ENCODE results near the gene YY1AP1. TPM values are rescaled to one million over a fixed set of nuclear protein-coding genes. Genes with fewer than 3 reads are reported as not detected.
"Not testable (repeated sequence)": the region's sequence is repeated elsewhere in the genome, so short reads cannot be mapped to it uniquely, and the experiment has no call there.

YY1AP1 gene
- total RNA-seq, 1 experiment from 2014 or later = 40.3 TPM

DNA sequence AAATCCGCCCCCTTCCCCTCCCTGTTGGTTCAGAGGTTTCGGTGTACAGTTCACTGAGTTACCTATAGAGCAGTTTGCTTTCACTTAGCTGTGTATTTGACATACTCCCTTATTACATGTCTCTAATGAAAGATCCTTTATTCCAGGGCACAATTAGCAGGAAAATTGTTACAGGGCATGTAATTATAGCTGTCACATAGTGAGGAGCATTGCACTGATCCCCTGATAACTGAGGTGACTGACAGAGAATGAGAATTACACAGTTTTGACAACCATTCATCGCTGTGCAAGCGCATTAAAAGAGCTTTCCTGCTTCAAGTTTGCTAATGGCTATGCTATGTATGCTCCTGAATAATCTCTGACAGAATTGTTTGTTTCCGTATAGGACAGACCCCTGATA, 27.2 kb upstream of the YY1AP1 start (continued):
- TF ChIP-seq, protein P1, sequence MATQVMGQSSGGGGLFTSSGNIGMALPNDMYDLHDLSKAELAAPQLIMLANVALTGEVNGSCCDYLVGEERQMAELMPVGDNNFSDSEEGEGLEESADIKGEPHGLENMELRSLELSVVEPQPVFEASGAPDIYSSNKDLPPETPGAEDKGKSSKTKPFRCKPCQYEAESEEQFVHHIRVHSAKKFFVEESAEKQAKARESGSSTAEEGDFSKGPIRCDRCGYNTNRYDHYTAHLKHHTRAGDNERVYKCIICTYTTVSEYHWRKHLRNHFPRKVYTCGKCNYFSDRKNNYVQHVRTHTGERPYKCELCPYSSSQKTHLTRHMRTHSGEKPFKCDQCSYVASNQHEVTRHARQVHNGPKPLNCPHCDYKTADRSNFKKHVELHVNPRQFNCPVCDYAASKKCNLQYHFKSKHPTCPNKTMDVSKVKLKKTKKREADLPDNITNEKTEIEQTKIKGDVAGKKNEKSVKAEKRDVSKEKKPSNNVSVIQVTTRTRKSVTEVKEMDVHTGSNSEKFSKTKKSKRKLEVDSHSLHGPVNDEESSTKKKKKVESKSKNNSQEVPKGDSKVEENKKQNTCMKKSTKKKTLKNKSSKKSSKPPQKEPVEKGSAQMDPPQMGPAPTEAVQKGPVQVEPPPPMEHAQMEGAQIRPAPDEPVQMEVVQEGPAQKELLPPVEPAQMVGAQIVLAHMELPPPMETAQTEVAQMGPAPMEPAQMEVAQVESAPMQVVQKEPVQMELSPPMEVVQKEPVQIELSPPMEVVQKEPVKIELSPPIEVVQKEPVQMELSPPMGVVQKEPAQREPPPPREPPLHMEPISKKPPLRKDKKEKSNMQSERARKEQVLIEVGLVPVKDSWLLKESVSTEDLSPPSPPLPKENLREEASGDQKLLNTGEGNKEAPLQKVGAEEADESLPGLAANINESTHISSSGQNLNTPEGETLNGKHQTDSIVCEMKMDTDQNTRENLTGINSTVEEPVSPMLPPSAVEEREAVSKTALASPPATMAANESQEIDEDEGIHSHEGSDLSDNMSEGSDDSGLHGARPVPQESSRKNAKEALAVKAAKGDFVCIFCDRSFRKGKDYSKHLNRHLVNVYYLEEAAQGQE (IDR thresholded peaks at IDR 0.05; ENCODE audit: low read depth) = no peak
- no peak for TF ChIP-seq ATF3 (IDR thresholded peaks at IDR 0.05)
- TF ChIP-seq EGR1 (IDR thresholded peaks at IDR 0.05; ENCODE audit: low read depth) = no peak
- no peak for TF ChIP-seq CBX3 (IDR thresholded peaks at IDR 0.05; ENCODE audit: low read depth)
- no peak for TF ChIP-seq YY1 (IDR thresholded peaks at IDR 0.05; ENCODE audit: extremely low read depth, insufficient replicate concordance, low read depth, low read length)
- no peak for TF ChIP-seq SP1 (IDR thresholded peaks at IDR 0.05; ENCODE audit: low read depth)
- TF ChIP-seq FOSL1 (IDR thresholded peaks at IDR 0.05; ENCODE audit: low read depth) = no peak
- no peak for TF ChIP-seq TCF7L2 (IDR thresholded peaks at IDR 0.05; ENCODE audit: borderline replicate concordance, extremely low read depth, insufficient read depth, insufficient read length)
- TF ChIP-seq POLR2AphosphoS5 (IDR thresholded peaks at IDR 0.05; ENCODE audit: low read depth, low read length) = no peak

DNA sequence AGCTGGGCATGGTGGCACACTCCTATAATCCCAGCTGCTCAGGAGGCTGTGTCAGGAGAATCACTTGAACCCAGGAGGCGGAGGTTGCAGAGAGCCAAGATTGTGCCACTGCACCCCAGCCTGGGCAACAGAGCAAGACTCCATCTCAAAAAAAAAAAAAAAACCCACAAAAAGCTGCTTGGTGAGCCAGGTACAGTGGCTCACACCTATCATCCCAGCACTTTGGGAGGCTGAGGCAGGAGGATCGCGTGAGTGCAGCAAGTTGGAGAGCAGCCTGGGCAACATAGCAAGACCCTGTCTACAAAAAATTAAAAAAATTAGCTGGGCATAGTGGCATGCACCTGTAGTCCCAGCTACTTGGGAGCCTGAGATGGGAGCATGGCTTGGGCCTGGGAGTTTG, 26.5 kb upstream of the YY1AP1 start:
- BruUV-seq (replicated peaks); H3K9me3 ChIP-seq (ENCODE audit: control insufficient read depth in 1 of 2, insufficient read depth in 1 of 2, low read depth in 1 of 2, low read length in 2 of 2); POLR2A ChIA-PET; ATAC-seq; H3K9ac ChIP-seq (ENCODE audit: low read length); H4K20me1 ChIP-seq (ENCODE audit: insufficient read depth); H2AFZ ChIP-seq (ENCODE audit: low read depth, low read length, poor library complexity, severe bottlenecking); H3K27ac ChIP-seq (ENCODE audit: low read depth, low read length); DNase-seq (ENCODE audit: low read depth, low spot score); H3K4me1 ChIP-seq (ENCODE audit: control insufficient read depth in 1 of 2, insufficient read depth in 2 of 2, low read length in 2 of 2); H3K9me2 ChIP-seq (ENCODE audit: insufficient read depth); H3K27me3 ChIP-seq (ENCODE audit: insufficient read depth, low read length); H3K4me2 ChIP-seq (ENCODE audit: low read length); intact Hi-C loops (cut with micrococcal nuclease); RAD21 ChIA-PET (ENCODE audit: low non-redundant PET in 1 of 2, low total read pairs in 2 of 2, uncharacterized antibody in 2 of 2, unreplicated experiment in 2 of 2); H3K4me3 ChIP-seq (replicated peaks in 1 of 2; ENCODE audit: low read depth in 1 of 2, low read length in 2 of 2): not testable (repeated sequence)
- peaks cover 53% of the 10 kb centered on the region for H3K79me2 ChIP-seq (ENCODE audit: insufficient read depth, low read length)
- CTCF ChIA-PET = interaction anchor here (0.6 kb wide), 1 partner anchor 14 kb away, joined by 3 read pairs; no protein-coding TSS in a partner anchor
- peaks cover 7 to 31% of the 10 kb centered on the region in 2 experiments for H3K36me3 ChIP-seq (ENCODE audit: control insufficient read depth in 1 of 2, insufficient read depth in 2 of 2, low read length in 2 of 2)
